GM12873 (cell line): Measurements from ENCODE around the gene NANS.

Experiments used
- TF ChIP-seq, protein P1 (sequence below): IDR thresholded peaks from 2 replicates; pipeline ENCODE4 v1.5.1; 2012; ENCODE audit warnings: low read depth, mild to moderate bottlenecking, moderate library complexity, low read length, control low read depth; ENCODE audit not compliant: insufficient read depth; ENCODE audit errors: missing control alignments

The NANS gene

DNA sequence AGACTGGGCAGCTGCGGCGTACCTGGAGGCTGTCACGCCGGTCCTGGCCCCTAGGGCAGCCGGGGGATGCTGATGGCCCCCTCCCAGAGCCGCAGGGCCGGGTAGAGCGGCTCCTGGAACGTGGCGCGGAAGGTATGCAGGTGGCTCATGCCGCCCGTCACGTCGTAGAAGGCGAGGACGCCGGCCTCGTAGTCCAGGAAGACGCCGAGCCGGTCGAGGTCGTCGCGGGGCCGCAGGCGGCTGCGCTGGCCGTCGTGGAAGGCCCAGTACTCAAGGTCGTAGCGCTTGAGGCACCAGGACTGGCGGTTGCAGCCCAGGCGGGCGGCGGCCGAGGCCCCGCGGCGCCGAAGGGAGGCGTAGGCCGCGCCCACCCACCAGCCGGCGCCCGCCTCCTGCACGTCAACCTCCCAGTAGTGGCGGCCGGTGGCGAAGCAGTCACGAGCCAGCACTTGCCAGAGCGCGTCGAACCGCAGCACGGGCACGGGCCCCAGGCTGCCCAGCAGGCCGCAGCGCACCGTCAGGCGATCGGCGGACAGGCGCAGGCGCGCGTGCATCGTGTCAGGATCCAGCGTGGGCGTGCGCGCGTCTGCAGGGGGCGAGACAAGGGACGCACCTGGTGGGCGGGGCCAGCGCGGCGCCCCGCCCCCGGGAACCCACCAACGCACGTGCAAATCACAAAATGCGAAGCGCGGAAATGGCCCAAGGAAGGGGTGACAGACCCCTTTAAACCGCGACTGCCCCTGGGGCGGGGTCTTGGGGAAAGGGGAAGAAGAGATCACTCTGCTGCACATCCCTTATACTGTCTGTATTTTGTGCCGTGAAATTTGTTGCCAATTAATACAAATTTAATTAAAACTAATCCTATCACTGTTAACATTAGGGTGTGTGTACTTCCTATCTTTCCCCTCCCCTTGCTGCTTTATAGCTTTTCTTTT, 31.2 kb downstream of the NANS start:
- TF ChIP-seq, protein P1, sequence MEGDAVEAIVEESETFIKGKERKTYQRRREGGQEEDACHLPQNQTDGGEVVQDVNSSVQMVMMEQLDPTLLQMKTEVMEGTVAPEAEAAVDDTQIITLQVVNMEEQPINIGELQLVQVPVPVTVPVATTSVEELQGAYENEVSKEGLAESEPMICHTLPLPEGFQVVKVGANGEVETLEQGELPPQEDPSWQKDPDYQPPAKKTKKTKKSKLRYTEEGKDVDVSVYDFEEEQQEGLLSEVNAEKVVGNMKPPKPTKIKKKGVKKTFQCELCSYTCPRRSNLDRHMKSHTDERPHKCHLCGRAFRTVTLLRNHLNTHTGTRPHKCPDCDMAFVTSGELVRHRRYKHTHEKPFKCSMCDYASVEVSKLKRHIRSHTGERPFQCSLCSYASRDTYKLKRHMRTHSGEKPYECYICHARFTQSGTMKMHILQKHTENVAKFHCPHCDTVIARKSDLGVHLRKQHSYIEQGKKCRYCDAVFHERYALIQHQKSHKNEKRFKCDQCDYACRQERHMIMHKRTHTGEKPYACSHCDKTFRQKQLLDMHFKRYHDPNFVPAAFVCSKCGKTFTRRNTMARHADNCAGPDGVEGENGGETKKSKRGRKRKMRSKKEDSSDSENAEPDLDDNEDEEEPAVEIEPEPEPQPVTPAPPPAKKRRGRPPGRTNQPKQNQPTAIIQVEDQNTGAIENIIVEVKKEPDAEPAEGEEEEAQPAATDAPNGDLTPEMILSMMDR = no peak

DNA sequence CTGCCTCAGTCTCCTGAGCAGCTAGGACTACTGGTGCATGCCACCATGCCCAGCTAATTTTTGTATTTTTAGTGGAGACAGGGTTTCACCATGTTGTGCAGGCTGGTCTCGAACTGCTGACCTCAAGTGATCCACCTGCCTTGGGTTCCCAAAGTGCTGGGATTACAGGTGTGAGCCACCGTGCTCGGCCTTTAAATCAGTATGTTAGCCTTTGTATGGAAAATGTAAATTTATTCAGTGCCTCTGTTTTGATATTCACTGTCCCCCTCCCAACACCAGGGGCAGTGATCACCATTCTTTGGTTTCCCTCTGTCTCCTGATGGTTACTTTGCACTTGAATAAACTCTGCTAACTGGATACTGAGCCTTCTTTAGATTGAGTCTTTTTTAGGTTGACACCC, 34.1 kb downstream of the NANS start:
- TF ChIP-seq, protein P1 = peak; percentile 10

DNA sequence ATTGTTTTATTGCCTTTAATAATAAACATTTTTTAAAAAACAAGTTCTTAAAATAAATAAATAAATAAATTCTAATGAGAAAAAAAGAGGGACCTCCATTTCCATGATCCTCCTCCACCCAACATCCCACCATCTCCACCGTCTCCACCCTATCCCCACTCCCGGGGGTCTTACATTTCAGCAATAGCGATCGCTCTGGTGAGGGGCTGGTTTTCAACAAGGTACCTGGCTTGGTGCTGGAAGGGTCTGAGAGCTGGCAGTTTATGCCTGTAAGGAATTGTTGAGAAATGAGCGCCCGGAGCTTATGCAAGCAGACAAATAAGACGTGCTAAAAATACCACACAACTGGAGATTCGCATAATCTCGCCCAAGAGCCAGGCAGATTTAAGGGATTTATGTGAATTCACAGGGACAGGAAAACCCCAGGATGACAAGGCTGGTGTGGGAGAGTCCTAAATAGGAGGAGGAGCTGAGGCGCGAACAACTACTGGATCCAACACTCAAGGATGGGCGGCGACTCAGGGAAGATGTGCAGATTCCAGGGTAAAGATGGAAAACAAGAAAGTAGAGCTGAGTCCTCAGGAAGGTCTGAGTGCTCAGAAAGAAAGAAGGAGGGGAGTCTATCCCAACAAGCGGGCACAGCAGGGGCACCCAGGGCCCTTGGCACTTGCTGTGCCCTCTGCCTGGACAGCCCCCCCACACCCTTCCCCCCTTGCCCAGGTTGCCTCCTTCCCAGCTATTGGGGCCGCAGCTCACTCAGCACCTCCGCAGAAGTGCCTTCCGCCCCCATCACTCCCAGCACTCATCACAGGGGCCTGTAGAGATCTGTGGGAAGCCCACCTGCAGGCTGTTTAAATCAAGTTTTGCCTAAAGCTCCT, 35.4 kb downstream of the NANS start:
- TF ChIP-seq, protein P1 = no peak

DNA sequence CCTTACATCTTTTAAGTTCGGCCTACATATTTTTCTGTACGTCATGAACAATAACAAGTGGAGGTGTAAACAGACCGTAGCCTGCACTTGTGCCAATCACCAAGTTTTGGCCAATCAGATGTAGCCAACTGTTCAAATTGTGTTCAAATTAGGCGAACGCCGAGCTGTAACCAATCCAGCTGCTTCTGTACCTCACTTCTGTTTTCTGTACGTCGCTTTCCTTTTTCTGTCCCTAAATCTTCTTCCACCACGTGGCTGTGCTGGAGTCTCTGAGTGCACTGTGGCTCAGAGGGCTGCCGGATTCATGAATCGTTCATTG, 36.0 kb downstream of the NANS start:
- TF ChIP-seq, protein P1 = no peak

DNA sequence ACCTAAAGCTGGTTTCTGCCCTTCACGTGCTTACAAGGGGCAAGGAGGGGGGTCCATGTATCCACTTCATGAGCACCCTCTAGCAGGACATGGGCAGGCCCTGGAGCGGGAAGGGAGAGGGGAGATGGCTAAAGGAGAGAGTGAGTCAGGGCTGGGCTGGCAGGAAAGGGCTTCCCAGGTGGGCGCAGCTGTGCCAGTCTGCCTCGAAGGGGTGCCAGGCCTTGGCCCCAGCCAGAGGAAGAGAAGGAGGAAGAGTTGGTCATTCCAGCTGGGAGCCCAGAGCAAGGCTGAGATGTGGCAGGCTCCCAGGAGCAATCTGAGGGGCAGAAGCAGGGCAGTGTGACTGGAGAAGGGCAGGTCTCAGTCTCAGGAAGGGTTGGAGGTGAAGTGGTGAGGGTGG, 37.8 kb downstream of the NANS start:
- TF ChIP-seq, protein P1 = no peak

DNA sequence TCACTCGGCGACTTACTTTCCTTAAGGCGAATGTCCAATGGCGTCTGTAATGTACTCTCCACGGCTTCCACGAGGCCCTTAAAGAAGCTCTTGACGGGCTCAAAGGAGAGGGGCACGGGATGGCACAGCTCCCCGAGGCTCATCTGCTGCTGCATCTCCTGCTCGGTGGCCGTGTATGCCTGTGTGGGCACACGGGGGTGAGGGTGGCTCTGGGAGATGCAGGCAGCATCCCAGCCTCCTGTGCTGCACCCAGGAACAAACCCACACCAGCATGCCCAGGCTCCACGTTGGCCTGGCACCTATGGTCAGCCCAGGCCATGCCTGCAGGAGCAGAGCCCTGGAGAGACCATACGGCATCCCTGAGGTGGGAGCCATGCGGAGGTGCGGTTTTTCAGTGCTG, 38.3 kb downstream of the NANS start:
- TF ChIP-seq, protein P1 = no peak

DNA sequence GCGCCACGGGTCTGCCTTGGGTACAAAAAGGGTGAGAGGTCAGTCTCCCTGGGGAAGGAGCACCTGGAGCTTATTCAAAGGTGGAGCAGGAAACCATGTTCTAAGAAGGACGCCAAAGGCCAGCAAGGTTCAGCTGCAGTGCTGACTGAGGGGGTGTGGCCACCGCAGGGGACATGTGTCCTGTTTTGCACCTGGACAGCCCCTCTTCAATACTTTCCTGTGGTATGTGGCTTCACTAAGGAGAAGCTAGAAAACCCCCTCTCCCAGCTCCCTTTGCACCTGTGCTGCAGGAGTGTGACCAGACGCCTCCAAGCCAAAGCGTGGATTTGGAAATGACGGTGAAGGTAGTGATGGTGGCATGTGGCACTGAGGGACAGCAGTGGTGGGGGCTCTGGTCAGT, 38.9 kb downstream of the NANS start:
- TF ChIP-seq, protein P1 = no peak
